MCF 10A (cell line): ENCODE results near the gene NR3C1. TPM values are rescaled to one million over a fixed set of nuclear protein-coding genes. Genes with fewer than 3 reads are reported as not detected.

Experiments used
- BruUV-seq: library from RNA; stranded (reverse); fragments of 400-500 nt; replicated peaks from 2 replicates; lab custom pipeline; 2021; lab: Mats Ljungman, UMichigan
- CTCF ChIA-PET: fragments of 300-600 bp; sonication (Branson Sonifier 250); formaldehyde crosslinking; extraction: SDS; loops from one replicate; lab custom pipeline; 2021; ENCODE audit warnings: antibody characterized with exemption, inconsistent platforms; lab: Yijun Ruan, JAX
- POLR2A ChIA-PET: fragments of 300-600, 350-650 bp; sonication (Branson Sonifier 250); formaldehyde crosslinking; extraction: SDS; loops from one replicate; lab custom pipeline; 2020; ENCODE audit warnings: antibody characterized with exemption, inconsistent platforms; lab: Yijun Ruan, JAX
- DNase-seq: peaks from one replicate; pipeline ENCODE4 v3.0.0-alpha.2; 2018; ENCODE audit not compliant: unreplicated experiment
- H3K27ac Mint-ChIP-seq: one replicate; pipeline ENCODE4 v1.8.0; 2022; ENCODE audit warnings: mild to moderate bottlenecking, low read depth, mixed read lengths; ENCODE audit not compliant: unreplicated experiment
- H3K27me3 Mint-ChIP-seq: one replicate; pipeline ENCODE4 v1.8.0; 2022; ENCODE audit warnings: mixed read lengths; ENCODE audit not compliant: insufficient read depth, unreplicated experiment
- H3K36me3 Mint-ChIP-seq: one replicate; pipeline ENCODE4 v1.8.0; 2022; ENCODE audit warnings: mild to moderate bottlenecking, moderate library complexity, mixed read lengths; ENCODE audit not compliant: insufficient read depth, unreplicated experiment
- H3K4me1 Mint-ChIP-seq: one replicate; pipeline ENCODE4 v1.8.0; 2022; ENCODE audit warnings: mixed read lengths; ENCODE audit not compliant: insufficient read depth, unreplicated experiment
- H3K4me3 Mint-ChIP-seq: one replicate; pipeline ENCODE4 v1.8.0; 2022; ENCODE audit warnings: mild to moderate bottlenecking, moderate library complexity, mixed read lengths; ENCODE audit not compliant: unreplicated experiment
- H3K9me3 Mint-ChIP-seq: one replicate; pipeline ENCODE4 v1.8.0; 2022; ENCODE audit warnings: mixed read lengths; ENCODE audit not compliant: unreplicated experiment
- intact Hi-C: fragments of 100-400 bp; cut with micrococcal nuclease; formaldehyde crosslinking; loops from 2 replicates; pipeline ENCODE4 v1.14.1; 2022
- total RNA-seq: library from RNA; stranded (reverse); gene quantifications from 2 replicates; pipeline ENCODE4 v1.2.3, GENCODE V29; 2022
- TF ChIP-seq, protein P1 (sequence below): fragments of 200-600 bp; IDR thresholded peaks from one replicate; pipeline ENCODE4 v1.8.0; 2022; ENCODE audit warnings: antibody characterized with exemption, mild to moderate bottlenecking; ENCODE audit not compliant: unreplicated experiment

NR3C1 gene
- total RNA-seq, 1 experiment from 2014 or later = 92.9 TPM

DNA sequence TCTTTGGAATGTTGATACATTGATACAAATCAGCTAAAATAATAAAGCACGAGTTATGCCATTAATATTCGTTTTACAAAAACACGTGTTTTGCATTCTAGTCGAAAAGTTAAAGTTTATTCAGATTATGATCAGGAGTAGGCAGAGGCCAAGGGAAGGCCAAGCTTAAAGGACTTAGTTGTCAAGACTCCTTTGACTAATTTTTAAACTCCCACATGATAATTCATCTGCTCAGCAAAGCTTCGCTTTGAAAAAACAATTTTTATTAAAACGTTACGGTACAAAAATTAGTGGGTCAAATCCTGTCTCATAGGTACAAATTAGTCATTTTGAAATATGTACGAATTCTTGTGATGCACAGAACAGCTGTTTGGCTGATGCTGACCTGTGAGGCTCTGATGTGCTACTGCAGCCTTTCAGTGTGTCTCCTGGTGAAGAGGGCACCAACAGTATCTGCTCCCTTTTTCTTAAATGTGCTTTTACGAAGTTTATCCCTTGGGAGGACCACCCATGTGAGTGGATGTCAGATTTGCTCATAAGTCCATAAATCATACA lies 23.0 kb upstream of the NR3C1 start:
- Mint-ChIP-seq H3K27ac (no peak overlapping the region), H3K4me1 (no peaks in the 10 kb centered on the region), H3K9me3 (peaks cover 7% of the 10 kb centered on the region), H3K36me3 (no peaks in the 10 kb centered on the region), H3K4me3 (no peak overlapping the region), H3K27me3 (no peaks in the 10 kb centered on the region)
- TF ChIP-seq, protein P1, sequence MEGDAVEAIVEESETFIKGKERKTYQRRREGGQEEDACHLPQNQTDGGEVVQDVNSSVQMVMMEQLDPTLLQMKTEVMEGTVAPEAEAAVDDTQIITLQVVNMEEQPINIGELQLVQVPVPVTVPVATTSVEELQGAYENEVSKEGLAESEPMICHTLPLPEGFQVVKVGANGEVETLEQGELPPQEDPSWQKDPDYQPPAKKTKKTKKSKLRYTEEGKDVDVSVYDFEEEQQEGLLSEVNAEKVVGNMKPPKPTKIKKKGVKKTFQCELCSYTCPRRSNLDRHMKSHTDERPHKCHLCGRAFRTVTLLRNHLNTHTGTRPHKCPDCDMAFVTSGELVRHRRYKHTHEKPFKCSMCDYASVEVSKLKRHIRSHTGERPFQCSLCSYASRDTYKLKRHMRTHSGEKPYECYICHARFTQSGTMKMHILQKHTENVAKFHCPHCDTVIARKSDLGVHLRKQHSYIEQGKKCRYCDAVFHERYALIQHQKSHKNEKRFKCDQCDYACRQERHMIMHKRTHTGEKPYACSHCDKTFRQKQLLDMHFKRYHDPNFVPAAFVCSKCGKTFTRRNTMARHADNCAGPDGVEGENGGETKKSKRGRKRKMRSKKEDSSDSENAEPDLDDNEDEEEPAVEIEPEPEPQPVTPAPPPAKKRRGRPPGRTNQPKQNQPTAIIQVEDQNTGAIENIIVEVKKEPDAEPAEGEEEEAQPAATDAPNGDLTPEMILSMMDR = no peak
- no peak for DNase-seq
- intact Hi-C loops = no loop called here
- ChIA-PET CTCF (interaction anchor here (0.6 to 0.7 kb wide), 2 partner anchors 153 to 497 kb away, joined by 3 to 4 read pairs; no protein-coding TSS in a partner anchor), POLR2A (interaction anchor here (1.6 kb wide), 1 partner anchor 69 kb away, joined by 5 read pairs; no protein-coding TSS in a partner anchor)
- no TSS peak for BruUV-seq

- Mint-ChIP-seq H3K27me3 (no peaks in the 10 kb centered on the region), H3K4me3 (no peak overlapping the region), H3K9me3 (peaks cover 7% of the 10 kb centered on the region), H3K27ac (no peak overlapping the region), H3K36me3 (no peaks in the 10 kb centered on the region), H3K4me1 (no peaks in the 10 kb centered on the region)
- intact Hi-C loops = no loop called here
- ChIA-PET POLR2A (interaction anchor here (1.6 kb wide), 1 partner anchor 70 kb away, joined by 5 read pairs; no protein-coding TSS in a partner anchor), CTCF (interaction anchor here (0.6 kb wide), 1 partner anchor 154 kb away, joined by 3 read pairs; no protein-coding TSS in a partner anchor)
- no peak for DNase-seq
- TF ChIP-seq, protein P1 = no peak
- BruUV-seq = no TSS peak
Observed at GRCh38 chr5:143425835-143426234, 22.3 kb upstream of the NR3C1 start.

- Mint-ChIP-seq H3K9me3 (no peaks in the 10 kb centered on the region), H3K4me1 (no peaks in the 10 kb centered on the region), H3K4me3 (no peak overlapping the region), H3K27me3 (no peaks in the 10 kb centered on the region), H3K36me3 (no peaks in the 10 kb centered on the region), H3K27ac (no peak overlapping the region)
- no peak for DNase-seq
- intact Hi-C loops = no loop called here
- BruUV-seq = no TSS peak
- ChIA-PET CTCF (interaction anchor here (0.8 kb wide), 1 partner anchor 409 kb away, joined by 4 read pairs; no protein-coding TSS in a partner anchor), POLR2A (interaction anchor here (0.6 to 1.1 kb wide), 2 partner anchors 23 to 354 kb away, joined by 3 read pairs; no protein-coding TSS in a partner anchor)
- TF ChIP-seq, protein P1 = no peak
Observed at GRCh38 chr5:143418140-143418866, 14.8 kb upstream of the NR3C1 start.

GRCh38 chr5:143417503-143418139 lies 14.1 kb upstream of the NR3C1 start:
- no peaks in the 10 kb centered on the region for H3K27me3 Mint-ChIP-seq
- CTCF ChIA-PET = interaction anchor here (0.6 to 0.8 kb wide), 2 partner anchors 216 to 409 kb away, joined by 3 to 4 read pairs; no protein-coding TSS in a partner anchor

More at GRCh38 chr5:143417503-143418139, 14.1 kb upstream of the NR3C1 start:
- no peak overlapping the region for H3K27ac Mint-ChIP-seq
- intact Hi-C loops = no loop called here
- no peak overlapping the region for H3K4me3 Mint-ChIP-seq
- POLR2A ChIA-PET = interaction anchor here (1.1 kb wide), 1 partner anchor 23 kb away, joined by 3 read pairs; no protein-coding TSS in a partner anchor
- BruUV-seq = no TSS peak
- TF ChIP-seq, protein P1 = no peak
- DNase-seq = no peak
- H3K36me3 Mint-ChIP-seq = no peaks in the 10 kb centered on the region
- no peaks in the 10 kb centered on the region for H3K9me3 Mint-ChIP-seq
- no peaks in the 10 kb centered on the region for H3K4me1 Mint-ChIP-seq
